K562 (cell line): Measurements from ENCODE around the gene ARHGAP8.

Experiments used
- ARNT ChIP-seq, 2 experiments: fragments of 450-650 bp; IDR thresholded peaks; 2 replicates each; pipeline ENCODE4 v1.6.1; 2016; ENCODE audit warnings: mild to moderate bottlenecking in 1 of 2
- CHD2 ChIP-seq: IDR thresholded peaks from 2 replicates; pipeline ENCODE4 v1.6.1; 2011; ENCODE audit warnings: low read depth, low read length
- CTCF ChIP-seq, 3 experiments: IDR thresholded peaks in 2 of 3; conservative IDR thresholded peaks in 1 of 3; 2 replicates each; pipeline ENCODE4 v1.5.1; 2011 to 2012; ENCODE audit warnings: low read length in 3 of 3, mild to moderate bottlenecking in 3 of 3, control low read depth in 2 of 3, improper control_type of control experiment in 1 of 3, inconsistent platforms in 1 of 3, low read depth in 1 of 3, mixed read lengths in 1 of 3, moderate library complexity in 1 of 3; ENCODE audit not compliant: insufficient read depth in 2 of 3
- ELF1 ChIP-seq: fragments of 200-800 bp; sonication (Bioruptor generic); IDR thresholded peaks from 2 replicates; pipeline ENCODE4 v1.6.1; 2016; ENCODE audit warnings: missing genetic modification characterization, missing compliant biosample characterization
- POLR2AphosphoS5 ChIP-seq: IDR thresholded peaks from 2 replicates; pipeline ENCODE4 v1.6.1; 2011; ENCODE audit warnings: mild to moderate bottlenecking, low read depth, low read length, moderate library complexity; ENCODE audit not compliant: control insufficient read depth, insufficient read depth
- RFX5 ChIP-seq: IDR thresholded peaks from 2 replicates; pipeline ENCODE4 v1.6.1; 2011; ENCODE audit warnings: low read depth, mild to moderate bottlenecking, improper control_type of control experiment, low read length
- SMC3 ChIP-seq: conservative IDR thresholded peaks from 2 replicates; pipeline ENCODE4 v1.6.1; 2011; ENCODE audit warnings: low read depth, low read length, improper control_type of control experiment; ENCODE audit not compliant: insufficient read depth
- SREBF1 ChIP-seq: fragments of 150-350 bp; IDR thresholded peaks from 2 replicates; pipeline ENCODE4 v1.6.1; 2014; ENCODE audit warnings: antibody characterized with exemption, low read depth, low read length, borderline replicate concordance
- TEAD1 ChIP-seq, 2 experiments: fragments of 450-650 bp in 1 of 2; sonication (generic) in 1 of 2; formaldehyde crosslinking; IDR thresholded peaks; 2 replicates each; pipeline versions ENCODE4 v1.4.0 to v1.8.0; 2020 to 2022; ENCODE audit warnings: mild to moderate bottlenecking in 2 of 2, missing genetic modification reagents in 1 of 2
- UBTF ChIP-seq, 2 experiments: IDR thresholded peaks; 2 replicates each; pipeline ENCODE4 v1.6.1; 2012; ENCODE audit warnings: improper control_type of control experiment in 2 of 2, low read depth in 2 of 2, low read length in 2 of 2, borderline replicate concordance in 1 of 2
- ZNF41 ChIP-seq: fragments of 250-450 bp; sonication (Bioruptor Pico); conservative IDR thresholded peaks from 2 replicates; pipeline ENCODE4 v1.4.0; 2020; ENCODE audit warnings: mild to moderate bottlenecking

GRCh38 chr22:44891293-44891747 lies 138.9 kb downstream of the ARHGAP8 start:
- no peak for TF ChIP-seq ELF1 (tag)
- TF ChIP-seq POLR2AphosphoS5, result no peak
- TF ChIP-seq CTCF (IDR thresholded peaks at IDR 0.05 in 2 of 3, conservative IDR thresholded peaks at IDR 0.05 in 1 of 3; ENCODE audit: insufficient read depth in 2 of 3, low read depth in 1 of 3, low read length in 3 of 3), result no peak
- no peak for TF ChIP-seq ARNT (IDR thresholded peaks at IDR 0.05)
- no peak for TF ChIP-seq SMC3
- TF ChIP-seq SREBF1, result no peak
- TF ChIP-seq RFX5, result no peak
- no peak for TF ChIP-seq ZNF41 (CRISPR knock-in tag)
- TF ChIP-seq UBTF (IDR thresholded peaks at IDR 0.05; ENCODE audit: borderline replicate concordance in 1 of 2, low read depth in 2 of 2, low read length in 2 of 2), result no peak
- no peak for TF ChIP-seq CHD2
- TF ChIP-seq TEAD1 (CRISPR knock-in tag; IDR thresholded peaks at IDR 0.05), result no peak
